Activated CD8-positive, alpha-beta T cell treated with anti-CD3 and anti-CD28 coated beads, Interleukin-2, amount 10 ng/mL, durations not matched to agents 7 days and 5 days (primary cell): ENCODE measurements around the gene ATP5PF. TPM values are rescaled to one million over a fixed set of nuclear protein-coding genes. Genes with fewer than 3 reads are reported as not detected.
"Not testable (repeated sequence)": the region's sequence is repeated elsewhere in the genome, so short reads cannot be mapped to it uniquely, and the experiment has no call there.

Source experiments
- ATAC-seq: fragments of 150-1000 bp; cut with Tn5 transposase; one replicate; pipeline ENCODE4 v1.10.0; 2021; ENCODE audit warnings: moderate library complexity
- CTCF ChIA-PET: fragments of 350-600 bp; sonication (Branson Sonifier 250); formaldehyde crosslinking; loops from one replicate; lab custom pipeline; 2021; ENCODE audit warnings: antibody characterized with exemption; lab: Charles Lee
- POLR2A ChIA-PET: fragments of 350-600 bp; sonication (Branson Sonifier 250); formaldehyde crosslinking; loops from one replicate; lab custom pipeline; 2021; ENCODE audit warnings: antibody characterized with exemption; lab: Charles Lee
- DNase-seq: peaks from one replicate; pipeline ENCODE4 v3.0.0-alpha.2; 2020
- H3K27ac Mint-ChIP-seq: one replicate; pipeline ENCODE4 v1.8.0; 2021; ENCODE audit warnings: mild to moderate bottlenecking, mixed read lengths
- H3K27me3 Mint-ChIP-seq: one replicate; pipeline ENCODE4 v1.8.0; 2021; ENCODE audit warnings: low read depth, mixed read lengths
- H3K36me3 Mint-ChIP-seq: one replicate; pipeline ENCODE4 v1.8.0; 2021; ENCODE audit warnings: low read depth, mixed read lengths
- H3K4me1 Mint-ChIP-seq: one replicate; pipeline ENCODE4 v1.8.0; 2021; ENCODE audit warnings: low read depth, mixed read lengths
- H3K4me3 Mint-ChIP-seq: one replicate; pipeline ENCODE4 v1.8.0; 2021; ENCODE audit warnings: mild to moderate bottlenecking, mixed read lengths
- H3K9me3 Mint-ChIP-seq: one replicate; pipeline ENCODE4 v1.8.0; 2022; ENCODE audit warnings: mixed read lengths; ENCODE audit not compliant: insufficient read depth
- total RNA-seq, 2 experiments: library from RNA; stranded (reverse); gene quantifications; one replicate each; pipeline ENCODE4 v1.2.3, GENCODE V29; 2021

Gene ATP5PF
- 100 to 1,000 TPM; 148 to 150 TPM for total RNA-seq

- Mint-ChIP-seq H3K4me3 (peak within 1 kb of the TSS; percentile 99), H3K27ac (peak within 1 kb of the TSS; percentile 100), H3K36me3 (peaks cover 21% of the 10 kb centered on the region), H3K4me1 (peaks cover 29% of the 10 kb centered on the region), H3K27me3 (no peaks in the 10 kb centered on the region), H3K9me3 (no peaks in the 10 kb centered on the region)
- ChIA-PET POLR2A (interaction anchor here (0.8 to 2.0 kb wide), 10 partner anchors 13 to 246 kb away, joined by 3 to 14 read pairs (median 4); partner anchors contain the start of gene MRPL39), CTCF (interaction anchor here (1.0 to 2.4 kb wide), 5 partner anchors 9 to 126 kb away, joined by 3 to 11 read pairs (median 5); no protein-coding TSS in a partner anchor)
- ATAC-seq = peak; percentile 93
- DNase-seq = peak; percentile 98
Observed at GRCh38 chr21:25734904-25735645, at the start of gene ATP5PF, which contains the start of gene GABPA. Gene ATP5PF (minus strand): TSS chr21:25734904. CDS start chr21:25729794, 5,110 bp downstream. Gene GABPA (plus strand): TSS chr21:25734972. CDS start chr21:25741599, 6,627 bp downstream.

- POLR2A ChIA-PET, H3K36me3 Mint-ChIP-seq, H3K27ac Mint-ChIP-seq, ATAC-seq, H3K27me3 Mint-ChIP-seq, H3K4me3 Mint-ChIP-seq, H3K9me3 Mint-ChIP-seq, DNase-seq, H3K4me1 Mint-ChIP-seq: not testable (repeated sequence)
- CTCF ChIA-PET = interaction anchor here (1.0 to 1.9 kb wide), 4 partner anchors 13 to 169 kb away, joined by 3 to 6 read pairs (median 3); no protein-coding TSS in a partner anchor
Observed at GRCh38 chr21:25778126-25778875, 43.6 kb upstream of the ATP5PF start.

- ChIA-PET POLR2A (no interaction called here), CTCF (interaction anchor here (1.5 to 1.9 kb wide), 2 partner anchors 22 to 25 kb away, joined by 3 to 6 read pairs; no protein-coding TSS in a partner anchor)
- no peaks in the 10 kb centered on the region for H3K9me3 Mint-ChIP-seq
- H3K4me1 Mint-ChIP-seq = peaks cover 3% of the 10 kb centered on the region
- no peak for ATAC-seq
- H3K4me3 Mint-ChIP-seq = no peak overlapping the region
- H3K36me3 Mint-ChIP-seq = peaks cover 3% of the 10 kb centered on the region
- H3K27me3 Mint-ChIP-seq = no peaks in the 10 kb centered on the region
- H3K27ac Mint-ChIP-seq = no peak overlapping the region
- no peak for DNase-seq
Observed at GRCh38 chr21:25776440-25776839, 41.7 kb upstream of the ATP5PF start.

- H3K4me3 Mint-ChIP-seq = no peak overlapping the region
- CTCF ChIA-PET = no interaction called here
- H3K9me3 Mint-ChIP-seq = no peaks in the 10 kb centered on the region
- ATAC-seq = no peak
- POLR2A ChIA-PET = no interaction called here
- H3K27me3 Mint-ChIP-seq = no peaks in the 10 kb centered on the region
- no peak overlapping the region for H3K27ac Mint-ChIP-seq
- peaks cover 4% of the 10 kb centered on the region for H3K36me3 Mint-ChIP-seq
- peaks cover 3% of the 10 kb centered on the region for H3K4me1 Mint-ChIP-seq
- DNase-seq = no peak
Observed at GRCh38 chr21:25772686-25773085, 38.0 kb upstream of the ATP5PF start.

- DNase-seq (no peak), ATAC-seq (no peak)
- H3K27me3 Mint-ChIP-seq = no peaks in the 10 kb centered on the region
- CTCF ChIA-PET = interaction anchor here (1.0 kb wide), 1 partner anchor 160 kb away, joined by 5 read pairs; no protein-coding TSS in a partner anchor
- POLR2A ChIA-PET = no interaction called here
- peaks cover 2% of the 10 kb centered on the region for H3K4me1 Mint-ChIP-seq
- no peaks in the 10 kb centered on the region for H3K9me3 Mint-ChIP-seq
- H3K36me3 Mint-ChIP-seq = peaks cover 32% of the 10 kb centered on the region
- H3K4me3 Mint-ChIP-seq = no peak overlapping the region
- no peak overlapping the region for H3K27ac Mint-ChIP-seq
Observed at GRCh38 chr21:25767921-25768320, 33.2 kb upstream of the ATP5PF start.

- CTCF ChIA-PET = interaction anchor here (1.0 to 2.2 kb wide), 2 partner anchors 38 to 75 kb away, joined by 3 to 8 read pairs; no protein-coding TSS in a partner anchor
- POLR2A ChIA-PET = no interaction called here
- H3K4me1 Mint-ChIP-seq = peaks cover 17% of the 10 kb centered on the region
- H3K36me3 Mint-ChIP-seq = peaks cover 55% of the 10 kb centered on the region
- no peak for DNase-seq
- no peak overlapping the region for H3K27ac Mint-ChIP-seq
- no peaks in the 10 kb centered on the region for H3K9me3 Mint-ChIP-seq
- ATAC-seq = no peak
- no peak overlapping the region for H3K4me3 Mint-ChIP-seq
- no peaks in the 10 kb centered on the region for H3K27me3 Mint-ChIP-seq
Observed at GRCh38 chr21:25764065-25764464, 29.4 kb upstream of the ATP5PF start.

- CTCF ChIA-PET = interaction anchor here (0.8 to 1.6 kb wide), 2 partner anchors 10 to 41 kb away, joined by 3 to 7 read pairs; no protein-coding TSS in a partner anchor
- peaks cover 31% of the 10 kb centered on the region for H3K4me1 Mint-ChIP-seq
- POLR2A ChIA-PET = no interaction called here
- H3K9me3 Mint-ChIP-seq = no peaks in the 10 kb centered on the region
- peaks cover 58% of the 10 kb centered on the region for H3K36me3 Mint-ChIP-seq
- no peak for DNase-seq
- no peak overlapping the region for H3K27ac Mint-ChIP-seq
- H3K4me3 Mint-ChIP-seq = no peak overlapping the region
- no peaks in the 10 kb centered on the region for H3K27me3 Mint-ChIP-seq
- no peak for ATAC-seq
Observed at GRCh38 chr21:25760677-25761076, 26.0 kb upstream of the ATP5PF start.

GRCh38 chr21:25760061-25760460 lies 25.4 kb upstream of the ATP5PF start:
- Mint-ChIP-seq H3K27me3 (no peaks in the 10 kb centered on the region), H3K9me3 (no peaks in the 10 kb centered on the region), H3K27ac (no peak overlapping the region), H3K36me3 (peaks cover 54% of the 10 kb centered on the region), H3K4me3 (no peak overlapping the region), H3K4me1 (peaks cover 31% of the 10 kb centered on the region)
- ChIA-PET CTCF (interaction anchor here (1.6 kb wide), 1 partner anchor 10 kb away, joined by 7 read pairs; no protein-coding TSS in a partner anchor), POLR2A (no interaction called here)
- no peak for ATAC-seq
- no peak for DNase-seq

- ATAC-seq (no peak), DNase-seq (no peak)
- no peaks in the 10 kb centered on the region for H3K27me3 Mint-ChIP-seq
- no peak overlapping the region for H3K27ac Mint-ChIP-seq
- no peaks in the 10 kb centered on the region for H3K9me3 Mint-ChIP-seq
- H3K4me1 Mint-ChIP-seq = peaks cover 31% of the 10 kb centered on the region
- POLR2A ChIA-PET = no interaction called here
- CTCF ChIA-PET = interaction anchor here (1.6 kb wide), 1 partner anchor 9 kb away, joined by 7 read pairs; no protein-coding TSS in a partner anchor
- peaks cover 52% of the 10 kb centered on the region for H3K36me3 Mint-ChIP-seq
- H3K4me3 Mint-ChIP-seq = no peak overlapping the region
Observed at GRCh38 chr21:25759573-25759972, 24.9 kb upstream of the ATP5PF start.

GRCh38 chr21:25757531-25757930 lies 22.8 kb upstream of the ATP5PF start:
- H3K4me3 Mint-ChIP-seq = no peak overlapping the region
- H3K27me3 Mint-ChIP-seq = no peaks in the 10 kb centered on the region
- H3K9me3 Mint-ChIP-seq = no peaks in the 10 kb centered on the region
- peaks cover 53% of the 10 kb centered on the region for H3K36me3 Mint-ChIP-seq
- CTCF ChIA-PET = interaction anchor here (1.2 kb wide), 1 partner anchor 44 kb away, joined by 4 read pairs; no protein-coding TSS in a partner anchor
- DNase-seq (no peak), ATAC-seq (no peak)
- peaks cover 31% of the 10 kb centered on the region for H3K4me1 Mint-ChIP-seq
- POLR2A ChIA-PET = no interaction called here
- H3K27ac Mint-ChIP-seq = no peak overlapping the region

GRCh38 chr21:25756190-25756932 lies 21.7 kb upstream of the ATP5PF start:
- Mint-ChIP-seq H3K9me3 (no peaks in the 10 kb centered on the region), H3K27ac (peak overlapping the region; percentile 62), H3K4me1 (peaks cover 31% of the 10 kb centered on the region), H3K36me3 (peaks cover 59% of the 10 kb centered on the region), H3K4me3 (no peak overlapping the region), H3K27me3 (no peaks in the 10 kb centered on the region)
- CTCF ChIA-PET = interaction anchor here (1.4 kb wide), 1 partner anchor 14 kb away, joined by 3 read pairs; no protein-coding TSS in a partner anchor
- ATAC-seq (no peak), DNase-seq (no peak)
- POLR2A ChIA-PET = interaction anchor here (1.6 kb wide), 1 partner anchor 22 kb away, joined by 3 read pairs; the partner anchor contains the start of genes ATP5PF and GABPA
